Natural killer cell treated with Interleukin-12 subunit alpha and Interleukin-12 subunit beta and Interleukin-15 and Interleukin-18, amount 100 ng/mL, for 72 hours (primary cell): ENCODE results near the gene INTS7. TPM values are rescaled to one million over a fixed set of nuclear protein-coding genes. Genes with fewer than 3 reads are reported as not detected.
A peak's percentile ranks its signal among the peaks of the same experiment; 100 is the strongest.
"Not testable (repeated sequence)": the region's sequence is repeated elsewhere in the genome, so short reads cannot be mapped to it uniquely, and the experiment has no call there.

ENCODE experiments used
- ATAC-seq, 2 donors: fragments of 150-1000 bp; cut with Tn5 transposase in 1 of 2; sonication (Bioruptor Pico), chemical (Tn5 transposase) in 1 of 2; 2 replicates each; pipeline ENCODE4 v1.10.0; 2021
- DNase-seq: peaks from one replicate; pipeline ENCODE4 v3.0.0; 2022; ENCODE audit warnings: low spot score
- H3K27ac Mint-ChIP-seq, 2 donors: 1 replicate in 1 of 2; 2 replicates in 1 of 2; pipeline ENCODE4 v1.8.0; 2022; ENCODE audit warnings: mixed read lengths in 2 of 2, mild to moderate bottlenecking in 1 of 2, moderate library complexity in 1 of 2
- H3K27me3 Mint-ChIP-seq, 2 donors: 1 replicate in 1 of 2; 2 replicates in 1 of 2; pipeline ENCODE4 v1.8.0; 2022; ENCODE audit warnings: mixed read lengths in 2 of 2
- H3K36me3 Mint-ChIP-seq: one replicate; pipeline ENCODE4 v1.8.0; 2022; ENCODE audit warnings: mixed read lengths
- H3K4me1 Mint-ChIP-seq, 2 donors: 1 replicate in 1 of 2; 2 replicates in 1 of 2; pipeline ENCODE4 v1.8.0; 2022; ENCODE audit warnings: low read depth in 2 of 2, mixed read lengths in 2 of 2, mild to moderate bottlenecking in 1 of 2
- H3K4me3 Mint-ChIP-seq: one replicate; pipeline ENCODE4 v1.8.0; 2022; ENCODE audit warnings: mixed read lengths
- H3K9me3 Mint-ChIP-seq: 2 replicates; pipeline ENCODE4 v1.8.0; 2022; ENCODE audit warnings: mixed read lengths
- total RNA-seq, 2 donors: library from RNA; stranded (reverse); gene quantifications; one replicate each; pipeline ENCODE4 v1.2.3, GENCODE V29; 2022

The INTS7 gene
- total RNA-seq, 2 donors from 2014 or later = 32.9 to 41.8 TPM

DNA sequence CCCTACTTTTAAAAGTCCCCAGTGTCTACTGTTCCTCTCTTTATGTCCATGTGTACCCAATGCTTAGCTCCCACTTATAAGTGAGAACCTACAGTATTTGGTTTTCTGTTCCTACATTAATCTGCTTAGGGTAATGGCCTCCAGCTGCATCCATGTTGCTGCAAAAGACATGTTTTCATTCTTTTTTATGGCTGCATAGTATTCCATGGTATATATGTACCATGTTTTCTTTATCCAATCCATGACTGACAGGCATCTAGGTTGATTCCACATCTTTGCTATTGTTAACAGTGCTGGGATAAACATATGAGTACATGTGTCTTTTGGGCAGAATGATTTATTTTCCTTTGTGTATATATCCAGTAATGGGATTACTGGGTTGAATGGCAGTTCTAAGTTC is 12.4 kb downstream of the INTS7 start:
- not testable (repeated sequence) for H3K27me3 Mint-ChIP-seq, H3K9me3 Mint-ChIP-seq, H3K27ac Mint-ChIP-seq, DNase-seq, ATAC-seq, H3K4me3 Mint-ChIP-seq
- H3K36me3 Mint-ChIP-seq = peaks cover 16% of the 10 kb centered on the region
- H3K4me1 Mint-ChIP-seq = peaks cover 16 to 17% of the 10 kb centered on the region in 2 donors

DNA sequence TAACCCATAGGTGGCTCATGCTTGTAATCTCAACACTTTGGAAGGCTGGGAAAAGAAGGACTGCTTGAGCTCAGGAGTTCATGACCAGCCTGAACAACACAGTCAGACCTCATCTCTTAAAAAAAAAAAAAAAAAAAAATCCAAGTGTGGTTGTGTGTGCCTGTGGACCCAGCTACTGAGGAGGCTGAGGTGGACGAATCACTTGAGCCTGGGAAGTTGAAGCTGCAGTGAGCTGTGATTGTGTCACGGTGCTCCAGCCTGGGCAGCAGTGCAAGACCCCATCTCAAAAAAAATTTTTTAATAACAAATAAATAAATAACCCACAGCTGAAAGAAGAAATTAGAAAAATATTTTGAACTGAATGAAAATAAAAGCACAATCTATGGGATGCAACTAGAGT is 13.8 kb downstream of the INTS7 start:
- Mint-ChIP-seq H3K4me1 (peaks cover 11 to 16% of the 10 kb centered on the region in 2 donors), H3K9me3 (peaks cover 4% of the 10 kb centered on the region), H3K27ac (no peak overlapping the region), H3K36me3 (peaks cover 19% of the 10 kb centered on the region), H3K4me3 (no peak overlapping the region), H3K27me3 (no peaks in the 10 kb centered on the region)
- no peak for DNase-seq
- ATAC-seq = no peak

DNA sequence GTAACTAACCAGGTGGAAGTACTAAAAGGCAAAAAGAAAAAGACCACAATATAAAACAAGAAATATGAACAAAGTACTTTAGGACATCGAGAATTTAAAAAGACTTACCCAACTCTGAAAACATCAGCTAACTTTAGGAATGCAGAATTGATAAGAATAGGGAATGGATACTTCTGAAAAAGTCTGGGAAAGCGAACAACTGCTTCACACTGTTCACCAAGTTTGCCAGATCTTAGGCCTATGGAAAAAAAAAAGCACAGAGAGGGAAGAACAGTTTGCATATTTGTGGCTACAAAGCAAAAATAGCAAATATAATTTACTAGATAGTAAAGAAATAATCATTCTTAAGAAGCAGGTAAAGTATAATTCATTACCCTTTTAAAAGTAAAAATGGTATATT is 14.4 kb downstream of the INTS7 start:
- Mint-ChIP-seq H3K36me3 (peaks cover 21% of the 10 kb centered on the region), H3K27ac (no peak overlapping the region), H3K9me3 (peaks cover 4% of the 10 kb centered on the region), H3K4me1 (peaks cover 8 to 16% of the 10 kb centered on the region in 2 donors), H3K27me3 (no peaks in the 10 kb centered on the region), H3K4me3 (no peak overlapping the region)
- no peak for ATAC-seq
- no peak for DNase-seq

DNA sequence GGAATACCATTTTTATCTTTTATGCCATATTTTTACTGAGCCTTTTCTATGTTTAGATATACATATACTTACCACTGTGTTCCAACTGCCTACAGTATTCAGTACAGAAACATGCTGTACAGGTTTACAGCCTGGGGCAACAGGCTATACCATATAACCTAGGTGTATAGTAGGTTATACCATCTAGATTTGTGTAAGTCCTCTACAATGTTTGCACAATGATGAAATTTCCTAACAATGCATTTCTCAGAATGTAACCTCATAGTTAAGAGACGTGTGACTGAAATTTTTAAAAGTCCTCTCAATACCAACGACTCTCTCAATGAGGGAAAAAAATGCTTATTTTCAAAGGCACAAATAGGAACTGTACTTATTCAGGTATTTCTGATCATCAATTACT is 21.7 kb downstream of the INTS7 start:
- no peaks in the 10 kb centered on the region for H3K27me3 Mint-ChIP-seq
- DNase-seq (no peak), ATAC-seq (no peak)
- H3K27ac Mint-ChIP-seq = no peak overlapping the region
- peaks cover 0 to 3% of the 10 kb centered on the region in 2 donors for H3K4me1 Mint-ChIP-seq
- peaks cover 5% of the 10 kb centered on the region for H3K36me3 Mint-ChIP-seq
- no peak overlapping the region for H3K4me3 Mint-ChIP-seq
- no peaks in the 10 kb centered on the region for H3K9me3 Mint-ChIP-seq

DNA sequence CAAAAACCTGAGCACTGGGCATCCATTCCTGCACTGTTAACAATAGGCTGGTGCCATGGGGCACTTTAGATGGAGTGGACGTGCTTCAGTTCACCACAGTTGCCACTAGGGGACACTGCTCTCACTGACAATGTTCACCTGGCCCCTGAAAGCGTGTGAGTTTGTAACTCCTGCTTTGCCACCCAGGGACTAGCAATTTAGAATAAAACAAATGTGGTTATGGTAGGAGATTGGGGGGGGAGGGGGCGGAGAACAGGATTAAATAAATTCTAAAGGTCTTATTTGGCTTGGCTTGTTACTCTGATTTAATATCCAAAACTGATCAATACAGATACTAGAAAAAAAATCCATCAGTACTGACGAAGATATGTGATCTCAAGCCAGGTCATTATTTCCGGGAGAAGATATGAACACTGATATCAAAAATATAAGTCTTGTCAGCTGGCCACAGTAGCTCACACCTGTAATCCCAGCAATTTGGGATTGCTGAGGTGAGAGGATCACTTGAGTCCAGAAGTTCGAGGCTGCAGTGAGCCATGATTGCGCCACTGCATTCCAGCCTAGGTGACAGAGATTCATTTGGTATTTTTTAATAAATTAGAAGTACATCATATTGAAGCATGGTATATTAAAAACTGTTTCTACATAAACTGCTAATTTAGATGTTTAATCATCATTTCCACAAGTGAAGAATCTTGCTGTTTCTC is 23.2 kb downstream of the INTS7 start:
- Mint-ChIP-seq H3K27me3 (no peaks in the 10 kb centered on the region), H3K36me3 (peaks cover 10% of the 10 kb centered on the region), H3K4me3 (no peak overlapping the region), H3K27ac (no peak overlapping the region), H3K4me1 (peaks cover 0 to 3% of the 10 kb centered on the region in 2 donors), H3K9me3 (no peaks in the 10 kb centered on the region)
- ATAC-seq = peak; percentile 82 to 83
- DNase-seq = peak; percentile 76

DNA sequence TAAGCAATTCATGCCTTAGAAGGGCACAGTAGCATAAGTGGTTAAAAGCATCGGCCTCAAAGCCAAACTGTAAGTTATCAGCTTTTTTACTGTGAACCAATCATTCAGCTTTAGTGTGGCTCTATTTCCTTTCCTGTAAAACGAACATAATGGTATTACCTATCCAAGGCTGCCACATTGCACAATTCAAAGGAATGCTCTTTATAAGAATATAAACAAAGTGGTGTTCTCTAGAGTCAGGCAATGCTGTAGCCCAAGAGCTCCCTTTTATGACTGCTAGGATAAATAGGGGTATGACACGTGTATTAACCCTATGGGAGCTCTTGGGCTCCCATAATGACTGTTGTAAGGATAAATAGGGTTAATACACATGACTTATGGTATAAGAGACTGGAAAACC is 25.4 kb downstream of the INTS7 start:
- Mint-ChIP-seq H3K4me3 (no peak overlapping the region), H3K4me1 (peaks cover 0 to 3% of the 10 kb centered on the region in 2 donors), H3K36me3 (peaks cover 8% of the 10 kb centered on the region), H3K27me3 (no peaks in the 10 kb centered on the region), H3K27ac (no peak overlapping the region), H3K9me3 (no peaks in the 10 kb centered on the region)
- no peak for ATAC-seq
- no peak for DNase-seq

DNA sequence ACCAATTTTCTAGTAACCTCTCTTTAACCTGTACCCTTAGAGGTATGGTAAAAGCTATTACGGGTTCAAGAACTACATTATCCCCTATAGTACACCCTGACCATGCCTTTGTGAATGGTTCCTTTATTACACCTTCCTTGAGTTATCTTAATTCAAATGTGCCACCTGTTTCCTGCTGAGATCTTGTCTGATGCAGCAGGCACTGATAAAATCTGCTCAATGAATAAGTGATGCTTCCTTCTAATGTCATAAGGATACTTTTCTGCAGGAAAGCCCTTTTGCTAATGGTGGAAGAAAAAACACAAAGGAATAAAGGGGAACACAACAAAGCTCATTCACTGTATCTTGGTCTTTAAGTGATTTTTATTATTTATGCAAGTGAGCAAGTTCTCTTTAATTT is 25.8 kb downstream of the INTS7 start:
- Mint-ChIP-seq H3K27ac (no peak overlapping the region), H3K4me3 (no peak overlapping the region), H3K27me3 (no peaks in the 10 kb centered on the region), H3K36me3 (peaks cover 12% of the 10 kb centered on the region), H3K4me1 (peaks cover 0 to 3% of the 10 kb centered on the region in 2 donors), H3K9me3 (no peaks in the 10 kb centered on the region)
- DNase-seq = no peak
- no peak for ATAC-seq

DNA sequence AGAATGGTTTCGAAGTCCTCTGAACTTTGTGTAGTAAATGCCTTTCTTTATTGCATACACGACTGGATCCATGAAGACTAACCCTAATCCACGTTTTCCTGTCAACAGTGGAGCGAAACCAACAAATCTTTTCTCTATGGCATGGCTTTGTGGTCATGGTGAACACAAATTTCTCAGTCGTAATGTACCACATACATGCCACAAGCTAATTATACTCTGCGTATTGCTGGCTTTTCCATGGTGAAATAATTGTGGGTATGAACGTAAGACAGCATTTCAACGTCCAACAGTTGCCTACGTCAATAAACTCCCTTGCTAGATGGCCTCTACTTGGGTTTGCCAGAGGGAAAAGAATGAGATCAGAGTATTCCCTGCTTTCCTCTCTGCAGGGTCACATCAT is 27.5 kb downstream of the INTS7 start:
- Mint-ChIP-seq H3K4me3 (no peak overlapping the region), H3K9me3 (no peaks in the 10 kb centered on the region), H3K27ac (no peak overlapping the region), H3K4me1 (peaks cover 3 to 5% of the 10 kb centered on the region in 2 donors), H3K36me3 (peaks cover 12% of the 10 kb centered on the region), H3K27me3 (no peaks in the 10 kb centered on the region)
- ATAC-seq = no peak
- DNase-seq = no peak

DNA sequence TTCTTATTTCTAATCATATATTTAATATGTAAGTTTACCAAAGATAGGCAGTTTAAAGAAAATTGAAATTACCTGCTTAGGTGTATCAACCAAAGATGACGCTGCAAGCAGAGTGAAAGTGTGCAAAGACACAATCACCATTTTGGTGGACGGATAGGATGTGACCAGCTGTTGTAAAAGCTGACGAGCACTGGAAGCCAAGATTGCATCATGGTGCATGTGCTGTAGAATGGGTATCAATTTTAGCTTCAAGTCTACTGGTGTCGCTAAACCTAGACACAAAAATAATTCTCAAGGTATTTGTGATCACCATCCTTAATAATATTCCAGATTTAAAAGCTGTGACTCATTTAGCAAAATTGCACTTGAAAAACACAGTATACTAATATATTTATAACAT is 28.2 kb downstream of the INTS7 start:
- peaks cover 12% of the 10 kb centered on the region for H3K36me3 Mint-ChIP-seq
- no peak overlapping the region for H3K27ac Mint-ChIP-seq
- DNase-seq (no peak), ATAC-seq (no peak)
- no peaks in the 10 kb centered on the region for H3K9me3 Mint-ChIP-seq
- H3K4me1 Mint-ChIP-seq = peaks cover 3 to 5% of the 10 kb centered on the region in 2 donors
- H3K27me3 Mint-ChIP-seq = no peaks in the 10 kb centered on the region
- H3K4me3 Mint-ChIP-seq = no peak overlapping the region

DNA sequence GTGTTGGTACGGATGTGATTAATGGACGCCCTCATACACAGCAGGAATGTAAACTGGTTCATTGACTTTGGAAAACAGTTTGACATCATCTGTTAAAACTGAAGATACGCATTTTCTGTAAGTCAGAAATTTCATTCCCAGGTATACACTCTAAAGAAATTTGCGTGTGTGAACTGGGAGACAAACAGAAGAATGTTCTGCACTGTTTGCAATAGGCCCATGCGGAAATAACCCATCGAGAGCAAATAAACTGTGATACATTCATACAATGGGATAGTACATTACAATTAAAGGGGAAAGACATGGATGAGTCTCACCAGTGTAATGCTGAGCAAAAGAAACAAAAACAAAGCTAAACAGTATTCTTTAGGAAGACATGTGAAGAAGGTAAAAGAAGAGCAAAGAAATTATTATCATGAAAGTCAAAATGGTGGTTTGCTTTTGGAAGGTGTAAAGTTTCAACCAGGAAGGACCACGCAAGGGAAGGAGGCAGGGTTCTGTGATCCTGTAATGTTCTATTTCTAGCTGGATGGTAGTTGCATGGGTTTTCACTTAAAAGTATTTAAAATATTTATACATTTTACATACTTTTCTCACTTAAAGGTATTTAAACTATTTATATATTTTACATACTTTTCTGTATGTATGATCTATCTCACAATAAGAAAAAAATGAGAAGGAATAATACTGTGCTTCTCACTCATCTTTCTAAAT is 30.3 kb downstream of the INTS7 start:
- Mint-ChIP-seq H3K27ac (no peak overlapping the region), H3K27me3 (no peaks in the 10 kb centered on the region), H3K9me3 (no peaks in the 10 kb centered on the region), H3K4me1 (peaks cover 0 to 5% of the 10 kb centered on the region in 2 donors), H3K4me3 (no peak overlapping the region), H3K36me3 (peaks cover 12% of the 10 kb centered on the region)
- ATAC-seq (no peak), DNase-seq (no peak)

DNA sequence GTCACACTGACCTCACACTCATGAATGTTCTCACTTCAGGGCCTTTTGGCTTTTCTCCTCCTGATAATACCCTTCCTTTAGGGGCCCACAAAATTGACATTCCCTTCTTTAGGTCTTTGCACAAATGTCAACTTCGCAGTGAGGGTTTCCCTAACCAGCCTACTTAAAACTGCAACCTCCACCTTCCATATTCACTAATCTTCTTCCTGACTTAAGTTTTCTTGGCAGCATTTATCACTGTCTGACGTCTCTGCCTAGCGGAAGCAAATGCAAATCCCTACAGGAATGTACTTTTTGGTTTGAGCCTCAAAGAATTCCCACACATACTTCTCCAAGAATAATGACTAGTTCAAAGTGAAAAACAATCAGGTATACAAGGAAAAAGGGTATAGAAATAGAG is 32.8 kb downstream of the INTS7 start:
- ATAC-seq (no peak), DNase-seq (no peak)
- Mint-ChIP-seq H3K9me3 (no peaks in the 10 kb centered on the region), H3K4me1 (peaks cover 0 to 5% of the 10 kb centered on the region in 2 donors), H3K36me3 (peaks cover 7% of the 10 kb centered on the region), H3K27me3 (no peaks in the 10 kb centered on the region), H3K4me3 (no peak overlapping the region), H3K27ac (no peak overlapping the region)

DNA sequence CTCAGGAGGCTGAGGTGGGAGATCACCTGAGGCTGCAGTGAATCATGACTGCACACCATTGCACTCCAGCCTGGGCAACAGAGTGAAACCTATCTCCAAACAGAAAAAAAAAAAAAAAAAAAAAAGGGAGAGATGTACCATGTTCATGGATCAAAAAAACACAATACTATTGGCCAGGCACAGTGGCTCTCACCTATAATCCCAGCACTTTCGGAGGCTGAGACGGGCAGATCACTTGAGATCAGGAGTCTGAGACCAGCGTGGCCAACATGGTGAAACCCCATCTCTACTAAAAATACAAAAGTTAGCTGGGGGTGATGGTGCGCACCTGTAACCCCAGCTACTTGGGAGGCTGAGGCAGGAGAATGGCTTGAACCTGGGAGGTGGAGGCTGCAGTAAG is 37.9 kb downstream of the INTS7 start:
- H3K27me3 Mint-ChIP-seq, DNase-seq, H3K27ac Mint-ChIP-seq, H3K4me1 Mint-ChIP-seq, H3K4me3 Mint-ChIP-seq, H3K9me3 Mint-ChIP-seq, ATAC-seq: not testable (repeated sequence)
- H3K36me3 Mint-ChIP-seq = peaks cover 12% of the 10 kb centered on the region

DNA sequence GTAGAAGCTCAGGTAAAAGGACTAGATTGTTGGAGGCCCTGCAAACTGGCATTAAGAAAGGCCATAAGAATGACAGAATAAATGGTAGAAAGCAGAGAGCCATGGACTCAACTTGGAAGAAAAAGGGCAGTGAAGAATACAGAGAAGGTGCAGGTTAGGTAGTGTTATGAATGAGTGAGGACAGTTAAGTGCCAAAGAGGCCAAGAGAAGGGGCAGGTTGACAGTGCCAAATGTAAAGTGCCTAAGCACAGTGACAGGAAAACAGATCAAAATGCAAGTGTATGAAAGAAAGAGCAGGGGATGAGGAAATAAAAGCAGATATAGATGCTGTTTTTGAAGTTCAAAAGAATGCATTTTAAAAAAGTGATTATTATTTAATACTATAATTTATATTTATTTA is 43.7 kb downstream of the INTS7 start:
- H3K27me3 Mint-ChIP-seq = no peaks in the 10 kb centered on the region
- ATAC-seq = no peak
- H3K27ac Mint-ChIP-seq = no peak overlapping the region
- H3K4me1 Mint-ChIP-seq = peaks cover 0 to 3% of the 10 kb centered on the region in 2 donors
- peaks cover 11% of the 10 kb centered on the region for H3K36me3 Mint-ChIP-seq
- no peak for DNase-seq
- no peak overlapping the region for H3K4me3 Mint-ChIP-seq
- no peaks in the 10 kb centered on the region for H3K9me3 Mint-ChIP-seq

DNA sequence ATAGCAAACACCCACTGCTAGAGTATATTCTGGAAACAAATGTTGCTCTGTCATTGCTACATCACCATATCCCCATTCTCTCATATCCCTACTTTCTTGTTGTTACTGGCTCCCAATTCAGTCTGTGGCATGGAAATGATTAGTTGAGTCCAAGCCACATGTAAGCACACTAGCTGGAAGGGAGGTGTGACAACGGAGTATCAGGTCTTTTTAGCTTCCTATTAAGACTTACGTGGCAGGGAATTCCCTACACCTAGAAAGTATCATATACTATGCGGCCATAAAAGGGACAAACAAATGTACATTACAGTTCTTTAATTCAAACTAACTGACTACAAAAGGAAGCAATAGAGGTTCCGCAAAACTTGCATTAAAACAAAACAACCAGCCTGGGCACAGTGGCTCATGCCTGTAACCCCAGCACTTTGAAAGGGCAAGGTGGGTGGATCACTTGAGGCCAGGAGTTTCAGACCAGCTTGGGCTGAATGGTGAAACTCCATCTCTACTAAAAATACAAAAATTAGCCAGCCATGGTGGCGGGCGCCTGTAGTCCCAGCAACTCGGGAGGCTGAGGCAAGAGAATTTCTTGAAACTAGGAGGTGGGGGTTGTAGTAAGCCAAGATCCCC is 48.6 kb downstream of the INTS7 start:
- no peak for ATAC-seq
- no peak for DNase-seq
- Mint-ChIP-seq H3K4me3 (no peak overlapping the region), H3K27me3 (no peaks in the 10 kb centered on the region), H3K4me1 (no peaks in the 10 kb centered on the region), H3K9me3 (no peaks in the 10 kb centered on the region), H3K27ac (no peak overlapping the region), H3K36me3 (peaks cover 13% of the 10 kb centered on the region)
